Measurements from ENCODE around the gene RFC2.
"Not testable (repeated sequence)": the region's sequence is repeated elsewhere in the genome, so short reads cannot be mapped to it uniquely, and the experiment has no call there.

RFC2 gene

DNA sequence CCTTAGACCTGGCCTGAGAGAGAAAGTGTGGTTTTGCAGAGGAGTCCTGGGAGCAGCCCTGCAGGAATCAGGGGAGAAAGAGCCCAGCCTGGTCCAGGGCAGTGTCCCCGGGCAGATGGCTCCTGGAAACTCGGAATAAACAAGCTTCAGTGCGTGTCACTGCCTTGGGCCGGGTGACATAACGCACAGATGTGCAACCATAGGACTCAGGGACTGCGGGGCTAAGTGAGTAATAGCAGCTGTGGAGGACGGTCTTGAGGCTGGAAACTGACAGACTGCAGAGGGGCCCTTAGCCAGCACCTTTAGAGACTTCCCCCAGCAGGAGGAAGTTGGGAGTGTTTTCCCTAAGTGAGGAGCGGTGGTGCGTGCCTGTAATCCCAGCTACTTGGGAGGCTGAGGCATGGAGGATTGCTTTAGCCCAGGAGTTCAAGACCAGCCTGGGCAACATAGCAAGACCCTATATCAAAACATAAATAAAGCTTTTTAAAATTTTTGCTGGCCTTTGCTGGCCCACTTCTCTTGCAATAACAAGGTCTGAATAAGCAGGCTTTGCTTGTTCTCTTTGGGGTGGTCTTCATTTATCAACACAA, 29.8 kb upstream of the RFC2 start:
- in situ Hi-C loops (cut with HindIII; ENCODE audit: low sequenced_read_pairs) = loop anchor here (5.0 kb wide), 1 partner anchor 88 kb away; no protein-coding TSS in a partner anchor

GRCh38 chr7:74282748-74283459, 28.7 kb upstream of the RFC2 start:
- in situ Hi-C loops (cut with HindIII; ENCODE audit: low sequenced_read_pairs) = loop anchor here (5.0 kb wide), 1 partner anchor 89 kb away; no protein-coding TSS in a partner anchor

GRCh38 chr7:74280985-74281384, 26.8 kb upstream of the RFC2 start:
- in situ Hi-C loops (cut with HindIII; ENCODE audit: low sequenced_read_pairs) = loop anchor here (5.0 kb wide), 1 partner anchor 91 kb away; no protein-coding TSS in a partner anchor

GRCh38 chr7:74277636-74278035, 23.4 kb upstream of the RFC2 start:
- in situ Hi-C loops (cut with HindIII; ENCODE audit: low sequenced_read_pairs) = no loop called here

GRCh38 chr7:74275401-74275881, 21.2 kb upstream of the RFC2 start:
- in situ Hi-C loops (cut with HindIII; ENCODE audit: low sequenced_read_pairs) = no loop called here

- in situ Hi-C loops (cut with HindIII; ENCODE audit: low sequenced_read_pairs) = no loop called here
Observed at GRCh38 chr7:74272305-74273038, 18.3 kb upstream of the RFC2 start.

DNA sequence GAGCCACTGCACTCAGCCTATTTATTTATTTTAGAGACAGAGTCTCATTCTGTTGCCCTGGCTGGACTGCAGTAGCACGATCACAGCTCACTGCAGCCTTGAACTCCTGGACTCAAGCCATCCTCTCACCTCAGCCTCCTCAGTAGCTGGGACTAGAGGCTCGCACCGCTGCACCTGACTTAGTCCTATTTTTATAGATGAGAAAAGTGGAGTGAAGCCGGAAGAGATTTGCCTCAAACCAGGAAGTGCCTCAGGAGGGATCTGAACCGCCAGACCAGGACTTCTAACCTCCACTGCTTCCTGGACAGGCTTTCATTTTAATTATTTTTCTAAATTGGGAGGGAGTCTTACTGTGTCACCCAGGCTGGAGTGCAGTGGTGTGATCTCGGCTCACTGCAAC, 17.5 kb upstream of the RFC2 start:
- in situ Hi-C loops (cut with HindIII; ENCODE audit: low sequenced_read_pairs) = no loop called here

DNA sequence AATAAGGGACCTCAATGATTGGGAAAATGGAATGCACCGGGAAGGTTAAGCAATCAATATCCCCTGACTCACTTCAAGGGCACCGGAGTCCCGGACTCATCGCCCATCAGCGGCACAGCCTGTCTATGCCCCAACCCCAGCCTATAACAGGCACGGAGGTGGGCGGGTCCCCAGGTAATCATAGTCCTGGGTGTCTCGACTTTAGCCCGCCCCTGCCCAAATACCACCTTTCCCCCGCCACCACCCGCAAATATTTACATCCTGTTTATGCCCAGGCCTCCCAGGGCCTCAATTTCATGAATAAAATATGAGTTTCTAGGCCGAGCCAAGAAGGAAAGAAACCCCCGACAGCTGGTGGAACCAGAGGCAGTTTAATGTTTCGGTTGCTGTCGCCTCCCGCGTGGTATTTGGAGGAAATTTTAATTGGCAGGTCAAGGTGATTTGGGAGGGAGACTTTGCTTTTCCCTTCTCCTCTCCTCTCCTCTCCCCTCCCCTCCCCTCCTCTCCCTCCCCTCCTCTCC, 15.6 kb upstream of the RFC2 start:
- in situ Hi-C loops (cut with HindIII; ENCODE audit: low sequenced_read_pairs) = no loop called here

DNA sequence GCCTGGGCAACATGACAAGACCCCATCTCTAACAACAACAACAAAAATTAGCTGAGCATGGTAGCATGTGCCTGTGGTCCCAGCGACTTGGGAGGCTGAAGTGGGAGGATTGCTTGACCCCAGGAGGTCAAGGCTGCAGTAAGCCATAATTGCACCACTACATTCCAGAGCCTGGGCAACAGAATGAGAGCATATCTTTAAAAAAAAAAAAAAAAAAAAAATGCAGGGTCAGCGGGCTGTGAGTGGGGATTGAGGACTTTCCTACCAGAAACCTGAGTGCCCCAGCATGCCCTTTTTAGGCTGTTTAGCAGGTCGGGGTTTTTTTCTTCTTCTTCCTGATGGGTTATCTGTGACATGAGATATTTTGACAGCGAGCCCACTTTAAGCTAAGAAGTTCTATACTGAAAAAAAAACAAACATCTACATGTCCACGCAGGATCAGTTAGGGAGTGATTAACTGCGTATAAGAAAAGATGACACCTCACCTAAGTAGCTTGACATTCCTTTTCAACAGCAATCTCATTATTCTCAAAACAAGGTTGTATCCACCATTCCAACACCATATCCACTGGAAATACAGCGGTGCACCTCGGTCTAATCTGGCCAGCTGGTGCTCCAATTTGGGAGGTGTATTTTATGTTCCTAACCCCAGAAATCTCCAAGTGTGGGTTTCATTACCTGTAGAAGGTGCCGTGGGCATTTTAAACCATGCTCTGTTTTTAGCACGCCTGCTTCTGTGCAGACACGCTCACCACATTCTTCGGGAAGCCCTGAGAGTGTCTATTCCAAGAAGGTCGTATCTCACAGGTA, 13.8 kb upstream of the RFC2 start:
- in situ Hi-C loops (cut with HindIII; ENCODE audit: low sequenced_read_pairs) = no loop called here

GRCh38 chr7:74266191-74266963, 12.2 kb upstream of the RFC2 start:
- in situ Hi-C loops (cut with HindIII; ENCODE audit: low sequenced_read_pairs) = no loop called here

- in situ Hi-C loops (cut with HindIII; ENCODE audit: low sequenced_read_pairs) = no loop called here
Observed at GRCh38 chr7:74263399-74264120, 9.4 kb upstream of the RFC2 start.

DNA sequence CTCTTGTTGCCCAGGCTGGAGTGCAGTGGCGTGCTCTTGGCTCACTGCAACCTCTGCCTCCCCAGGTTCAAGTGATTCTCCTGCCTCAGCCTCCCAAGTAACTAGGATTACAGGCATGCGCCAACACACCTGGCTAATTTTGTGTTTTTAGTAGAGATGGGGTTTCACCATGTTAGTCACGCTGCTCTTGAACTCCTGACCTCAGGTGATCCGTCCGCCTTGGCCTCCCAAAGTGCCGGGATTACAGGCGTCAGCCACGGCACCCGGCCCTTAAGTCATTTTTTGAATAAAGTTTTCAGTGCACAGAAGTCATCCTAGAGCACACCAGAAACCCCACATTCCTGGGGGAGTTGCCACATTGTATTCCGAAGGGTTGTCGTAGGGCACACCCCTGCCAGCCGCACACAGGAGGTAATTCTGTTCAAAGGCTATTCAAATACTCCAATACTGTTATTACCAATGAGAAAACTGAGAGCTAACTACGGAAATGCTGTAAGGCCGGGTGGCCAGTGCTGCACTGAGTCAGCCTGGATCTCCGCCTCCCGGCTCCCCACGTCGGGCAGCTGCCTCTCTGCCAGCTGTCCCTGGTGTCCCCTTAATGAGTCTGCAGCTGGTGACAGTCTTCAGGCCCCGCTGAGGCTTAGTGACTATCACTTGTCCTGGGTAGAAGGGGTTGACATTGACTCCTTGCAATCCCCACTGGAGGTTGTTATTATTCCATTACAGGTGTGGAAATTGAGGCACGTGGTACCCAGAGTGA, 8.6 kb upstream of the RFC2 start:
- in situ Hi-C loops (cut with HindIII; ENCODE audit: low sequenced_read_pairs) = no loop called here

- in situ Hi-C loops (cut with HindIII; ENCODE audit: low sequenced_read_pairs) = no loop called here
Observed at GRCh38 chr7:74258639-74259038, 4.4 kb upstream of the RFC2 start.

DNA sequence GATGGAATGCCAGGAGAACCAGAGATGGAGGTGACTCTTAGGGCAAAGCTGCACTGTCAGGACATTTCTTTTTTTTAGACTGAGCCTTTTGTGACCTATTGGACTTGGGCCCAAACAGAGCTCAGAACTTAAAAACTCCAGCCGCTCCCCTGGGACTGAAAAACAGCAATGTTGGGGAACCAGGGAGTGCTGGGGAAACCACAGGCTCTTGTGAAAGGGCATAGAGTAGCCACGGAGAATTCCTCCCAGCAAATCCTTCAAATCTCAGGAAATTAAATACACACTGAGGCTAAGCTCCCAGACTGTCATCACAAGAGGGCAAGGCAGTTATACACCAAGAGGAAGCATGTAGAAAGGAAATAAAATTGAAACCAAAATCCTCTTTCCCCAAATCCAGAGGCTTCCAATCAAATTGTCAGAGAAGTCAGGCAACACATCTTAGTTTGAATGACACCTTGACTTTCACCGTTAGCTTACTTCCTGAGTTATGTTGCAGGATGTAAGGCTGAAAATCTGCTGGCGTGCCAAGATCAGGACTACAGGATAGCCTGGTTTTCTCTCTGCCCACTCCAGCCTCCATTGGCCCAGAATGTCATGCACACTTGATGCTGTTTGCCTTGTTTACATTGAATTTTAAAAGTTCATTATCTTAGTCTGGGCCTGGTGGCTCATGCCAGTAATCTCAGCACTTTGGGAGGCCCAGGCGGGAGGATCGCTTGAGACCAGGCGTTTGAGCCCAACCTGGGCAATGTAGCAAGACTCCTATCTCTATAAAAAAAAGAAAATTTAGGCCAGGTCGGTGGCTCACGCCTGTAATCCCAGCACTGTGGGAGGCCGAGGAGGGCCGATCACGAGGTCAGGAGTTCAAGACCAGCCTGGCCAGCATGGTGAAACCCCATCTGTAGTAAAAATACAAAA, 2.6 kb upstream of the RFC2 start:
- in situ Hi-C loops (cut with HindIII; ENCODE audit: low sequenced_read_pairs) = no loop called here

DNA sequence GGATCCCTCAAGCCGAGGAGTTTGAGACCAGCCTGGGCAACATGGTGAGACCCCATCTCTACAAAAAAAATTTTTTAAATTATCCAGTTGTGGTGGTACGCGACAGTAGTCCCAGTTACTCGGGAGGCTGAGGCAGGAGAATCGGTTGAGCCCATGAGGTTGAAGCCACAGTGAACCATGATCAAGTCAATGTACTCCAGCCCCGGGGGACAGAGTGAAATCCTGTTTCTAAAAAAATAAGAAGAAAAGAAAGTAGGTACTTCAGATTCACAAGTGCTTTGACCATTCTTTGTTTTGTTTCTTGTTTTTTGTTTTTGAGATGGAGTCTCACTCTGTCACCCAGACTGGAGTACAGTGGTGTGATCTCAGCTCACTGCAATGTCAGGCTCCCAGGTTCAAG, 1.3 kb upstream of the RFC2 start:
- in situ Hi-C loops (cut with HindIII; ENCODE audit: low sequenced_read_pairs) = not testable (repeated sequence)

DNA sequence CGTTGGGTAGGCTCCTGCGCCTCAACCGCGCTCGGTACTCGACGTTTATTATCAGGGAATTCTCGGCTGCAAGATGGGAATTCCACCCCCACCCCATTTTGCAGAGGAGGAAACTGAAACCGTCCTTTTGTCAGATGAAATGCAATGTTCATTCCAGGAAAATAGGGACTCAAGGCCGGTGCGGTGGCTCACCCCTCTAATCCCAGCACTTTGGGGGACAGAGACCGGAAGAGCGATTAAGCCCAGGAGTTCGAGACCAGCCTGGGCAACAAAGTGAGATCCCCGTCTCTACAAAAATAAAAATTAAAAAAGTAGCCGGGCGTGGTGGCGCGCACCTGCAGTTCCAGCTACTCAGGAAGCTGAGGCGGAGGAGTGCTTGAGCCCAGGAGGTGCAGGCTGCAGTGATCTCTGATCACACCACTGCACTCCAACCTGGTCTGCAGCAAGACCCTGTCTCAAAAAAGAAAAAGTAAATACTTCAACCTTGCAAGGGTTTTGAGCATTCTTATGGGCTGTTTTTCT, 720 bp upstream of the RFC2 start:
- in situ Hi-C loops (cut with HindIII; ENCODE audit: low sequenced_read_pairs) = no loop called here

- in situ Hi-C loops (cut with HindIII; ENCODE audit: low sequenced_read_pairs) = no loop called here
Observed at GRCh38 chr7:74253835-74254128, 417 bp downstream of the RFC2 start.

DNA sequence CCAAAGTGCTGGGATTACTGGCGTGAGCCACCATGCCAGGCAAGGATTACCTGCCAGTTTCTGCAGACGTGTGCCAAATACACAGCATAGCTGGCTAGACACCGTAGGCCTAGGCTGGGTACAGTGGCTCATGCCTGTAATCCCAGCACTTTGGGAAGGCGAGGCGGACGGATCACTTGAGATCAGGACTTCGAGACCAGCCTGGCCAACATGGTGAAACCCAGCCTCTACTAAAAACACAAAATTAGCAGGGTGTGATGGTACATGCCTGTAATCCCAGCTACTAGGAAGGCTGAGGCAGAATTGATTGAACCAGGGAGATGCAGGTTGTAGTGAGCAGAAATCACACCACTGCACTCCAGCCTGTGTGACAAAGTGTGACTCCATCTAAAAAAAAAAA, 868 bp downstream of the RFC2 start:
- in situ Hi-C loops (cut with HindIII; ENCODE audit: low sequenced_read_pairs) = no loop called here
